Fibroblast of lung (primary cell): ENCODE data around the gene RND3.

ENCODE experiments used
- EZH2 ChIP-seq: IDR thresholded peaks from 2 replicates; pipeline ENCODE4 v1.5.1; 2012; ENCODE audit warnings: low read length, control low read depth, mild to moderate bottlenecking; ENCODE audit errors: missing control alignments
- TF ChIP-seq, protein P1 (sequence below), 2 donors: IDR thresholded peaks in 1 of 2; conservative IDR thresholded peaks in 1 of 2; 1 replicate in 1 of 2; 2 replicates in 1 of 2; pipeline ENCODE4 v1.5.1; 2011 to 2012; ENCODE audit warnings: low read length in 2 of 2, control low read depth in 1 of 2, inconsistent platforms in 1 of 2, low read depth in 1 of 2, mild to moderate bottlenecking in 1 of 2

DNA sequence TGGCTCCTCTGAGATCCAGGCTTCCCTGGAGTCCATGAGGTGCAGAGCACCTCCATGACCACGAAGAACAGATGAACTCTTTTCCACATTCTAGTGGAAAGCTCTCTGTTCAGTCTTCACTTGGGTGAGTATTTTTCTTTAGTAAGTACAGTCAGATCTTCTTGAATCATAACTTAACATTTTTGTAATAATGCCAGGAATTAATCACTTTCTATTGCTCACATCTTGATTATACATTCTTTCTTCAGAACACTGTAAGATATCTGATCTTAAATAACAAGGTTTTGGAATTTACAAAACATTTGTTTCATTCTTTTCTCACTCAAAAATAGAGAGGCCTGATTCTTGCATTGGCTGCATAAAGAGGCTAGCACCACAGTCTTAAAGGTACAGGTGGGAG is 45.4 kb upstream of the RND3 start:
- TF ChIP-seq, protein P1, sequence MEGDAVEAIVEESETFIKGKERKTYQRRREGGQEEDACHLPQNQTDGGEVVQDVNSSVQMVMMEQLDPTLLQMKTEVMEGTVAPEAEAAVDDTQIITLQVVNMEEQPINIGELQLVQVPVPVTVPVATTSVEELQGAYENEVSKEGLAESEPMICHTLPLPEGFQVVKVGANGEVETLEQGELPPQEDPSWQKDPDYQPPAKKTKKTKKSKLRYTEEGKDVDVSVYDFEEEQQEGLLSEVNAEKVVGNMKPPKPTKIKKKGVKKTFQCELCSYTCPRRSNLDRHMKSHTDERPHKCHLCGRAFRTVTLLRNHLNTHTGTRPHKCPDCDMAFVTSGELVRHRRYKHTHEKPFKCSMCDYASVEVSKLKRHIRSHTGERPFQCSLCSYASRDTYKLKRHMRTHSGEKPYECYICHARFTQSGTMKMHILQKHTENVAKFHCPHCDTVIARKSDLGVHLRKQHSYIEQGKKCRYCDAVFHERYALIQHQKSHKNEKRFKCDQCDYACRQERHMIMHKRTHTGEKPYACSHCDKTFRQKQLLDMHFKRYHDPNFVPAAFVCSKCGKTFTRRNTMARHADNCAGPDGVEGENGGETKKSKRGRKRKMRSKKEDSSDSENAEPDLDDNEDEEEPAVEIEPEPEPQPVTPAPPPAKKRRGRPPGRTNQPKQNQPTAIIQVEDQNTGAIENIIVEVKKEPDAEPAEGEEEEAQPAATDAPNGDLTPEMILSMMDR (conservative IDR thresholded peaks at IDR 0.05 in 1 of 2, IDR thresholded peaks at IDR 0.05 in 1 of 2; ENCODE audit: low read depth in 1 of 2, low read length in 2 of 2), result no peak
- TF ChIP-seq EZH2, result no peak
